GM23338 (cell line): Measurements from ENCODE around the gene STRA8. TPM values are rescaled to one million over a fixed set of nuclear protein-coding genes. Genes with fewer than 3 reads are reported as not detected.

ENCODE experiments used
- ATAC-seq: fragments of 200-7000 bp; cut with Tn5 transposase; 3 replicates; pipeline ENCODE4 v1.9.1; 2020
- DNase-seq: peaks from one replicate; pipeline ENCODE4 v3.0.0-alpha.2; 2015; ENCODE audit warnings: low spot score
- H2AFZ ChIP-seq: fragments of 200-600 bp; sonication (generic); 2 replicates; pipeline ENCODE4 v1.8.0; 2016; ENCODE audit warnings: antibody characterized with exemption, mild to moderate bottlenecking, moderate library complexity
- H3F3A ChIP-seq: fragments of 200-600 bp; sonication (generic); replicated peaks from 2 replicates; pipeline ENCODE4 v1.8.0; 2017; ENCODE audit warnings: antibody characterized with exemption, mixed run types, low read depth
- H3K27ac ChIP-seq: fragments of 200-600 bp; sonication (generic); 2 replicates; pipeline ENCODE4 v1.6.1; 2016; ENCODE audit warnings: low read depth
- H3K27me3 ChIP-seq: fragments of 200-600 bp; sonication (generic); 2 replicates; pipeline ENCODE4 v1.8.0; 2016; ENCODE audit warnings: mild to moderate bottlenecking, mixed run types, moderate library complexity; ENCODE audit not compliant: insufficient read depth
- H3K36me3 ChIP-seq: fragments of 200-600 bp; sonication (generic); 2 replicates; pipeline ENCODE4 v1.8.0; 2016; ENCODE audit warnings: mild to moderate bottlenecking; ENCODE audit not compliant: insufficient read depth
- H3K4me1 ChIP-seq: fragments of 200-600 bp; sonication (generic); 2 replicates; pipeline ENCODE4 v1.8.0; 2016; ENCODE audit warnings: mild to moderate bottlenecking, moderate library complexity; ENCODE audit not compliant: insufficient read depth
- H3K4me2 ChIP-seq: fragments of 200-600 bp; sonication (generic); 2 replicates; pipeline ENCODE4 v1.7.1; 2017; ENCODE audit warnings: mixed run types
- H3K4me3 ChIP-seq: fragments of 200-600 bp; sonication (generic); 2 replicates; pipeline ENCODE4 v1.6.1; 2016; ENCODE audit warnings: mixed run types
- H3K79me2 ChIP-seq: fragments of 200-600 bp; sonication (generic); replicated peaks from 2 replicates; pipeline ENCODE4 v1.8.0; 2017; ENCODE audit warnings: mild to moderate bottlenecking; ENCODE audit not compliant: insufficient read depth
- H3K9me2 ChIP-seq: fragments of 200-600 bp; sonication (generic); 2 replicates; pipeline ENCODE4 v1.8.0; 2017; ENCODE audit not compliant: insufficient read depth
- H4K20me1 ChIP-seq: fragments of 200-600 bp; sonication (generic); replicated peaks from 2 replicates; pipeline ENCODE4 v1.8.0; 2017; ENCODE audit warnings: mild to moderate bottlenecking; ENCODE audit not compliant: insufficient read depth
- H3K27ac Mint-ChIP-seq: 2 replicates; pipeline ENCODE4 v1.8.0; 2020; ENCODE audit warnings: inconsistent platforms, mild to moderate bottlenecking, moderate library complexity, mixed read lengths
- H3K27me3 Mint-ChIP-seq: 3 replicates; pipeline ENCODE4 v1.8.0; 2022; ENCODE audit warnings: low read depth, mild to moderate bottlenecking, moderate library complexity, mixed read lengths, inconsistent platforms; ENCODE audit not compliant: insufficient read depth, poor library complexity
- H3K36me3 Mint-ChIP-seq: 3 replicates; pipeline ENCODE4 v1.8.0; 2021; ENCODE audit warnings: low read depth, mild to moderate bottlenecking, inconsistent platforms, moderate library complexity, mixed read lengths
- H3K4me1 Mint-ChIP-seq: 3 replicates; pipeline ENCODE4 v1.8.0; 2020; ENCODE audit warnings: mild to moderate bottlenecking, inconsistent platforms, mixed read lengths
- H3K4me3 Mint-ChIP-seq: 3 replicates; pipeline ENCODE4 v1.8.0; 2021; ENCODE audit warnings: moderate library complexity, mild to moderate bottlenecking, inconsistent platforms, mixed read lengths
- H3K9me3 Mint-ChIP-seq: 3 replicates; pipeline ENCODE4 v1.8.0; 2020; ENCODE audit warnings: moderate library complexity, mild to moderate bottlenecking, inconsistent platforms, mixed read lengths
- CREB1 ChIP-seq: fragments of 250-450 bp; sonication (Bioruptor Pico); IDR thresholded peaks from 2 replicates; pipeline ENCODE4 v1.5.0; 2020; ENCODE audit warnings: low read depth, mild to moderate bottlenecking, moderate library complexity
- EZH2 ChIP-seq: fragments of 200-600 bp; sonication (generic); IDR thresholded peaks from one replicate; pipeline ENCODE4 v1.8.0; 2017; ENCODE audit warnings: antibody characterized with exemption, mild to moderate bottlenecking, low read depth; ENCODE audit not compliant: unreplicated experiment
- EZH2phosphoT487 ChIP-seq: fragments of 200-600 bp; sonication (generic); IDR thresholded peaks from one replicate; pipeline ENCODE4 v1.8.1; 2018; ENCODE audit warnings: antibody characterized with exemption; ENCODE audit not compliant: unreplicated experiment
- JUNB ChIP-seq: IDR thresholded peaks from one replicate; pipeline ENCODE4 v1.6.1; 2016; ENCODE audit warnings: antibody characterized with exemption; ENCODE audit not compliant: unreplicated experiment
- NANOG ChIP-seq: IDR thresholded peaks from 2 replicates; pipeline ENCODE4 v1.6.1; 2016; ENCODE audit warnings: antibody characterized with exemption, borderline replicate concordance
- POLR2AphosphoS5 ChIP-seq: IDR thresholded peaks from 2 replicates; pipeline ENCODE4 v1.6.1; 2016; ENCODE audit warnings: antibody characterized with exemption, low read depth
- STAT1 ChIP-seq: IDR thresholded peaks from one replicate; pipeline ENCODE4 v1.6.1; 2016; ENCODE audit warnings: antibody characterized with exemption; ENCODE audit not compliant: unreplicated experiment
- ZNF114 ChIP-seq: fragments of 250-450 bp; sonication (Bioruptor Pico); IDR thresholded peaks from 2 replicates; pipeline ENCODE4 v1.5.0; 2020; ENCODE audit warnings: mild to moderate bottlenecking, moderate library complexity
- ZNF331 ChIP-seq: fragments of 250-450 bp; sonication (Bioruptor Pico); IDR thresholded peaks from 2 replicates; pipeline ENCODE4 v1.5.0; 2020; ENCODE audit warnings: low read depth, mild to moderate bottlenecking, moderate library complexity
- polyA plus RNA-seq: library from polyadenylated mRNA; unstranded; fragments of >200 nt; fragmentation: Nextera tagmentation; extraction: Ambion mirVana; gene quantifications from 2 replicates; pipeline ENCODE4 v1.2.1, GENCODE V29; 2016
- total RNA-seq: library from RNA; depleted of rRNA; stranded (reverse); fragments of >200 nt; shearing (Covaris generic); gene quantifications from 2 replicates; pipeline ENCODE4 v1.2.3, GENCODE V29; 2014
- TF ChIP-seq, protein P1 (sequence below): IDR thresholded peaks from one replicate; pipeline ENCODE4 v1.6.1; 2018; ENCODE audit warnings: antibody characterized with exemption; ENCODE audit not compliant: unreplicated experiment
- TF ChIP-seq, protein P2 (sequence below): IDR thresholded peaks from 2 replicates; pipeline ENCODE4 v1.6.1; 2016; ENCODE audit warnings: antibody characterized with exemption
- TF ChIP-seq, protein P3 (sequence below): fragments of 250-450 bp; sonication (Bioruptor Pico); IDR thresholded peaks from 2 replicates; pipeline ENCODE4 v1.5.0; 2020; ENCODE audit warnings: mild to moderate bottlenecking, moderate library complexity

The STRA8 gene
- total and polyA plus RNA-seq, 2 experiments from 2014 or later: not detected

DNA sequence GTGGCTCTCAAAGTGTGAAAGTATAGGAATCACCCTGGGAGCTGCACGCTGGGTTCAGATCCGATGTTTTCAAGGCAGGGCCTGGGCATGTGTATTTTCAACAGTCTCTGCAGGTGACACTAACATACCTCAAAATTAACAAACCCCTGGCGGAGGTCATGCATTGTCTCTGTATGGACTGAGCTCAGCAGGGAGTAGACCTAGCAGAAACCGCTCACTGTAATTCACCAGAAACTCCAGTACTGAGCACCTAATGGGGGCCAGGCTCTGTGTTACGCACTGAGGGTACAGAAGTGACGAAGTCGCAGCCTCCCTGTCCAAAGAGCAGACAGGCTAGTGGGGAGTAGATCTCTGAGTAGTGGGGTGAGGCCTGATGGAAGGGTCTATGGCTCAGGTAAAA is 5.6 kb downstream of the STRA8 start:
- no peaks in the 10 kb centered on the region; the same call in 2 of the 3 replicates for H3K36me3 Mint-ChIP-seq
- H3K4me3 ChIP-seq: no peak overlapping the region
- H3K4me2 ChIP-seq: no peak overlapping the region
- TF ChIP-seq EZH2phosphoT487 (no peak), CREB1 (CRISPR knock-in tag) (no peak)
- no peak overlapping the region; the same call in 2 of the 3 replicates for H3K4me3 Mint-ChIP-seq
- H3K9me3 Mint-ChIP-seq: no peaks in the 10 kb centered on the region
- 0 out of 2 replicates have a peak overlapping the region, but pooled peaks have one; percentile 43 for H2AFZ ChIP-seq
- peaks cover 26% of the 10 kb centered on the region for H3K4me1 Mint-ChIP-seq
- no peaks in the 10 kb centered on the region for H3F3A ChIP-seq
- H3K36me3 ChIP-seq: no peaks in the 10 kb centered on the region
- ATAC-seq (peak; percentile 55; the same call in 2 of the 3 replicates), DNase-seq (no peak)
- H3K27ac Mint-ChIP-seq: no peak overlapping the region
- H4K20me1 ChIP-seq: no peaks in the 10 kb centered on the region
- H3K9me2 ChIP-seq: 0 out of 2 replicates have a peak, but pooled peaks cover 3% of the 10 kb centered on the region
- no peaks in the 10 kb centered on the region for H3K79me2 ChIP-seq
- H3K27me3 ChIP-seq: no peaks in the 10 kb centered on the region
- H3K27me3 Mint-ChIP-seq: peaks cover 5% of the 10 kb centered on the region
- peaks cover 15% of the 10 kb centered on the region; the same call in 1 of the 2 replicates for H3K4me1 ChIP-seq
- no peak overlapping the region for H3K27ac ChIP-seq

DNA sequence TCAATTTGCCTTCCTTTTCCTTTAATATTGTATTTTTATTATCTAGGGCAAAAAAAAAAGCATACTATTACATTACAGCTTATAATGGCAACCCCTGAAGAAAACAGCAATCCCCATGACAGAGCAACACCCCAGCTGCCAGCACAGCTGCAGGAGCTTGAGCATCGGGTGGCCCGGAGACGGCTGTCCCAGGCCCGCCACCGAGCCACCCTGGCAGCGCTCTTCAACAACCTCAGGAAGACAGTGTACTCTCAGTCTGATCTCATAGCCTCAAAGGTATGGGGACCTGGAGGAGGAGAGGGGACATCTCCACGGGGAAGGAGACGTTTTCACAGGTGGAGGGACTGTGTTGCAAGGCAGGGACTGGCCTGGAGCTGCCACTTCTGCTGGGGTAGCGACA is 6.8 kb downstream of the STRA8 start:
- H3K27me3 ChIP-seq: no peaks in the 10 kb centered on the region
- peaks cover 15% of the 10 kb centered on the region; the same call in 1 of the 2 replicates for H3K4me1 ChIP-seq
- no peak for ATAC-seq
- 0 out of 2 replicates have a peak, but pooled peaks cover 3% of the 10 kb centered on the region for H3K9me2 ChIP-seq
- no peak overlapping the region for H3K4me3 ChIP-seq
- Mint-ChIP-seq H3K27me3 (peaks cover 5% of the 10 kb centered on the region), H3K9me3 (no peaks in the 10 kb centered on the region), H3K36me3 (no peaks in the 10 kb centered on the region; the same call in 2 of the 3 replicates), H3K4me1 (peaks cover 29% of the 10 kb centered on the region), H3K4me3 (no peak overlapping the region), H3K27ac (no peak overlapping the region)
- H3K27ac ChIP-seq: no peak overlapping the region
- no peak for DNase-seq
- H2AFZ ChIP-seq: peak overlapping the region; percentile 66
- H3K79me2 ChIP-seq: no peaks in the 10 kb centered on the region
- H3K4me2 ChIP-seq: no peak overlapping the region
- no peaks in the 10 kb centered on the region for H4K20me1 ChIP-seq
- no peaks in the 10 kb centered on the region for H3K36me3 ChIP-seq
- H3F3A ChIP-seq: no peaks in the 10 kb centered on the region
- no peak for TF ChIP-seq NANOG
- TF ChIP-seq EZH2phosphoT487: no peak
- no peak for TF ChIP-seq CREB1 (CRISPR knock-in tag)
- no peak for TF ChIP-seq STAT1
- TF ChIP-seq, protein P1, sequence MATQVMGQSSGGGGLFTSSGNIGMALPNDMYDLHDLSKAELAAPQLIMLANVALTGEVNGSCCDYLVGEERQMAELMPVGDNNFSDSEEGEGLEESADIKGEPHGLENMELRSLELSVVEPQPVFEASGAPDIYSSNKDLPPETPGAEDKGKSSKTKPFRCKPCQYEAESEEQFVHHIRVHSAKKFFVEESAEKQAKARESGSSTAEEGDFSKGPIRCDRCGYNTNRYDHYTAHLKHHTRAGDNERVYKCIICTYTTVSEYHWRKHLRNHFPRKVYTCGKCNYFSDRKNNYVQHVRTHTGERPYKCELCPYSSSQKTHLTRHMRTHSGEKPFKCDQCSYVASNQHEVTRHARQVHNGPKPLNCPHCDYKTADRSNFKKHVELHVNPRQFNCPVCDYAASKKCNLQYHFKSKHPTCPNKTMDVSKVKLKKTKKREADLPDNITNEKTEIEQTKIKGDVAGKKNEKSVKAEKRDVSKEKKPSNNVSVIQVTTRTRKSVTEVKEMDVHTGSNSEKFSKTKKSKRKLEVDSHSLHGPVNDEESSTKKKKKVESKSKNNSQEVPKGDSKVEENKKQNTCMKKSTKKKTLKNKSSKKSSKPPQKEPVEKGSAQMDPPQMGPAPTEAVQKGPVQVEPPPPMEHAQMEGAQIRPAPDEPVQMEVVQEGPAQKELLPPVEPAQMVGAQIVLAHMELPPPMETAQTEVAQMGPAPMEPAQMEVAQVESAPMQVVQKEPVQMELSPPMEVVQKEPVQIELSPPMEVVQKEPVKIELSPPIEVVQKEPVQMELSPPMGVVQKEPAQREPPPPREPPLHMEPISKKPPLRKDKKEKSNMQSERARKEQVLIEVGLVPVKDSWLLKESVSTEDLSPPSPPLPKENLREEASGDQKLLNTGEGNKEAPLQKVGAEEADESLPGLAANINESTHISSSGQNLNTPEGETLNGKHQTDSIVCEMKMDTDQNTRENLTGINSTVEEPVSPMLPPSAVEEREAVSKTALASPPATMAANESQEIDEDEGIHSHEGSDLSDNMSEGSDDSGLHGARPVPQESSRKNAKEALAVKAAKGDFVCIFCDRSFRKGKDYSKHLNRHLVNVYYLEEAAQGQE: no peak
- TF ChIP-seq, protein P2, sequence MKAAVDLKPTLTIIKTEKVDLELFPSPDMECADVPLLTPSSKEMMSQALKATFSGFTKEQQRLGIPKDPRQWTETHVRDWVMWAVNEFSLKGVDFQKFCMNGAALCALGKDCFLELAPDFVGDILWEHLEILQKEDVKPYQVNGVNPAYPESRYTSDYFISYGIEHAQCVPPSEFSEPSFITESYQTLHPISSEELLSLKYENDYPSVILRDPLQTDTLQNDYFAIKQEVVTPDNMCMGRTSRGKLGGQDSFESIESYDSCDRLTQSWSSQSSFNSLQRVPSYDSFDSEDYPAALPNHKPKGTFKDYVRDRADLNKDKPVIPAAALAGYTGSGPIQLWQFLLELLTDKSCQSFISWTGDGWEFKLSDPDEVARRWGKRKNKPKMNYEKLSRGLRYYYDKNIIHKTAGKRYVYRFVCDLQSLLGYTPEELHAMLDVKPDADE: no peak
- TF ChIP-seq EZH2: no peak
- TF ChIP-seq ZNF114 (CRISPR knock-in tag): no peak
- TF ChIP-seq ZNF331 (CRISPR knock-in tag): no peak
- TF ChIP-seq JUNB: no peak
- no peak for TF ChIP-seq POLR2AphosphoS5
- TF ChIP-seq, protein P3, sequence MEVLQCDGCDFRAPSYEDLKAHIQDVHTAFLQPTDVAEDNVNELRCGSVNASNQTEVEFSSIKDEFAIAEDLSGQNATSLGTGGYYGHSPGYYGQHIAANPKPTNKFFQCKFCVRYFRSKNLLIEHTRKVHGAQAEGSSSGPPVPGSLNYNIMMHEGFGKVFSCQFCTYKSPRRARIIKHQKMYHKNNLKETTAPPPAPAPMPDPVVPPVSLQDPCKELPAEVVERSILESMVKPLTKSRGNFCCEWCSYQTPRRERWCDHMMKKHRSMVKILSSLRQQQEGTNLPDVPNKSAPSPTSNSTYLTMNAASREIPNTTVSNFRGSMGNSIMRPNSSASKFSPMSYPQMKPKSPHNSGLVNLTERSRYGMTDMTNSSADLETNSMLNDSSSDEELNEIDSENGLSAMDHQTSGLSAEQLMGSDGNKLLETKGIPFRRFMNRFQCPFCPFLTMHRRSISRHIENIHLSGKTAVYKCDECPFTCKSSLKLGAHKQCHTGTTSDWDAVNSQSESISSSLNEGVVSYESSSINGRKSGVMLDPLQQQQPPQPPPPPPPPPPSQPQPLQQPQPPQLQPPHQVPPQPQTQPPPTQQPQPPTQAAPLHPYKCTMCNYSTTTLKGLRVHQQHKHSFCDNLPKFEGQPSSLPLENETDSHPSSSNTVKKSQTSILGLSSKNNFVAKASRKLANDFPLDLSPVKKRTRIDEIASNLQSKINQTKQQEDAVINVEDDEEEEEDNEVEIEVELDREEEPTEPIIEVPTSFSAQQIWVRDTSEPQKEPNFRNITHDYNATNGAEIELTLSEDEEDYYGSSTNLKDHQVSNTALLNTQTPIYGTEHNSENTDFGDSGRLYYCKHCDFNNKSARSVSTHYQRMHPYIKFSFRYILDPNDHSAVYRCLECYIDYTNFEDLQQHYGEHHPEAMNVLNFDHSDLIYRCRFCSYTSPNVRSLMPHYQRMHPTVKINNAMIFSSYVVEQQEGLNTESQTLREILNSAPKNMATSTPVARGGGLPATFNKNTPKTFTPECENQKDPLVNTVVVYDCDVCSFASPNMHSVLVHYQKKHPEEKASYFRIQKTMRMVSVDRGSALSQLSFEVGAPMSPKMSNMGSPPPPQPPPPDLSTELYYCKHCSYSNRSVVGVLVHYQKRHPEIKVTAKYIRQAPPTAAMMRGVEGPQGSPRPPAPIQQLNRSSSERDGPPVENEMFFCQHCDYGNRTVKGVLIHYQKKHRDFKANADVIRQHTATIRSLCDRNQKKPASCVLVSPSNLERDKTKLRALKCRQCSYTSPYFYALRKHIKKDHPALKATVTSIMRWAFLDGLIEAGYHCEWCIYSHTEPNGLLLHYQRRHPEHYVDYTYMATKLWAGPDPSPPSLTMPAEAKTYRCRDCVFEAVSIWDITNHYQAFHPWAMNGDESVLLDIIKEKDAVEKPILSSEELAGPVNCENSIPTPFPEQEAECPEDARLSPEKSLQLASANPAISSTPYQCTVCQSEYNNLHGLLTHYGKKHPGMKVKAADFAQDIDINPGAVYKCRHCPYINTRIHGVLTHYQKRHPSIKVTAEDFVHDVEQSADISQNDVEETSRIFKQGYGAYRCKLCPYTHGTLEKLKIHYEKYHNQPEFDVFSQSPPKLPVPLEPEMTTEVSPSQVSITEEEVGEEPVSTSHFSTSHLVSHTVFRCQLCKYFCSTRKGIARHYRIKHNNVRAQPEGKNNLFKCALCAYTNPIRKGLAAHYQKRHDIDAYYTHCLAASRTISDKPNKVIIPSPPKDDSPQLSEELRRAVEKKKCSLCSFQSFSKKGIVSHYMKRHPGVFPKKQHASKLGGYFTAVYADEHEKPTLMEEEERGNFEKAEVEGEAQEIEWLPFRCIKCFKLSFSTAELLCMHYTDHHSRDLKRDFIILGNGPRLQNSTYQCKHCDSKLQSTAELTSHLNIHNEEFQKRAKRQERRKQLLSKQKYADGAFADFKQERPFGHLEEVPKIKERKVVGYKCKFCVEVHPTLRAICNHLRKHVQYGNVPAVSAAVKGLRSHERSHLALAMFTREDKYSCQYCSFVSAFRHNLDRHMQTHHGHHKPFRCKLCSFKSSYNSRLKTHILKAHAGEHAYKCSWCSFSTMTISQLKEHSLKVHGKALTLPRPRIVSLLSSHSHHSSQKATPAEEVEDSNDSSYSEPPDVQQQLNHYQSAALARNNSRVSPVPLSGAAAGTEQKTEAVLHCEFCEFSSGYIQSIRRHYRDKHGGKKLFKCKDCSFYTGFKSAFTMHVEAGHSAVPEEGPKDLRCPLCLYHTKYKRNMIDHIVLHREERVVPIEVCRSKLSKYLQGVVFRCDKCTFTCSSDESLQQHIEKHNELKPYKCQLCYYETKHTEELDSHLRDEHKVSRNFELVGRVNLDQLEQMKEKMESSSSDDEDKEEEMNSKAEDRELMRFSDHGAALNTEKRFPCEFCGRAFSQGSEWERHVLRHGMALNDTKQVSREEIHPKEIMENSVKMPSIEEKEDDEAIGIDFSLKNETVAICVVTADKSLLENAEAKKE: no peak
